Suppressor macrophage treated with lipopolysaccharide for 1 hour (primary cell): ENCODE results near the gene CHM.

ENCODE experiments used
- DNase-seq, 3 donors: peaks; one replicate each; pipeline ENCODE4 v3.0.0-alpha.2; 2020 to 2022

Gene CHM

DNA sequence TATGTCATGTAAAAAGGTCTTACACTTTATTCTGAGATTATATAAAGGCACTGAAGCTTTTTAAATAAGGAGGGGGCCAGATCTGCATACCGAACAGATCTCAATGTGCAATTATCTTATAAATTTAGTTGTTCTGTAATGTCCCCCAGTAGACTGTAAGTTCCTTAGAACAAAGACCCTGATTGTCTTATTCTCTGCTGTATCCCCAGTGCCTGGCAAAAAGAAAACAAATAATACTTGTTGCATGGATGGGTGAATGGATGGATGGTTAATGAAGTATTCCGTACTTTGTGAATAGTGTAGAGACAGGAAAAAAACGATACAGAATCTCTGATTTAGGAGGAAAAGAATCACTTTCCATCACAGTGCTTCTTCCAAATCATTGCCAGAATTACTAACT, 141.5 kb downstream of the CHM start:
- DNase-seq = no peak

DNA sequence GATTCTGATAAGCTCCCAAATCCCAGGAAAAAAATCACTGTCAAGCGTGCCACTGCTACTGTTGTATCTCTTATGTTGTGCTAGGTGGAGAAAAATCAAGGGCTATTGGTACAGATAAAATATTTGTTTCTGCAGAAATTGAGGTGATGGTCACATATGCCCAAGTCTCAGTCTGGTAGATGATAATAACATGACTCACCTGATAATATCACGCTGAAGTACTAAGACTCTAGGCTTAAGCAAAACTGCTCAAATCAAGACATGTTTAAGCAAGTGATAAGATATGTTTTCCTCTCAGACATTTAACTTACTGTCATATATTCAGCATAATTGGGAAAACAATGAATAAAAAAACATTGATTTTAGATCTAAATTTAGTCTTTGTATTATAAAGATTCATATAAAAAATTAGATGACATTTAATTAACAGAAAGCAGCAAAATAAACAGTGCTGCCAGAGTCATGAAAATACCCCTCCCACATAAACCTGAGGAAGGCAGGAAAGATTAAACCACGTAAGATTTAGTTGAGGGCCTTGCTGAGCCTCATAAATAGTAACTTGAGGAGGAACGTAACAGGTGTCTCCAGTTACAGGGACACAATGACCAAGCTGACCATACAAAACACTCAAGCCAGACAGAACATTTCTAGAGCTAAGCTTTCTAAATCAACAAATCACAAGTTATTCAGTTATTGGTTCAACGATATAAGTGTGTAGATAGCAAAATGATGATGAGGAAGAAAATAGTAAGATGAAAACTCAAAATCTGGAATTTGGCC, 143.5 kb downstream of the CHM start:
- DNase-seq = no peak

GRCh38 chrX:85897362-85898126, 149.8 kb downstream of the CHM start:
- DNase-seq = no peak

DNA sequence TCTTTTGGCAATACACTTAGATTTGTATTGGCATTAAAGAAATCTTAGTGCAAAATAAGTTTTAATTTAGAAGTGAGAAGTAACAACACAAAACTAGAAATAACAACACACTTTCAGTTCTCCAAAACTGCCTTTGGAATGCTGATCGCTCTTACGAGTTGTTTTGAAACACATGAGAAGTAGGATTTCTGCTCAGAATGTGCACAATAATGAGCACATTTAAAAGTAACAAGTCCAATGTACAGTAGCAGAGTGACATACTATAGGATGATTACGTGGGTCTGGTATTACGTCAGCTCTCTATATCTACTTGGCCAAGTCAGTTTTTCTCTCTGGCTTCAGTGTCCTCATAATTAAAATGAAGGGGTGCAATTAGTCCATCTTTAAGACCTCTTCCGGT, 164.8 kb downstream of the CHM start:
- DNase-seq = peak; percentile 18 to 50 (median 47)

DNA sequence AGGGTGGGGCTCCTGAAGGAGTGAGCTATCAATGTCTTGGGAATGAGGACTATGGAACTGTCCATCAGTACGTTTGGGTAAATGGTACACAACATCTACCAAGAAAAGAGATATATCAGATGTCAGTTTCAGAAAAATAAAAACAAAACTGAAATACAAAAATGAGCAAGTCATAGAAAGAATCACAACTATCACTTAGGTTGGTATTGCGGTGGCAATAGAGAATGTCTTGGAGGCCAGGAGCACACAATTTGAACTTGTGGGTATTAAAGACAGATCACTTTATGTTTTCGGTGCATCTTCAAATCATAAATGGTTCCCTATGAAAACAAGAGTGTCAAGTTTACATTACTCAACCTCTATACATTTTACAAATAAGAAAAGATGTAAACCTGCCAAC, 176.8 kb downstream of the CHM start:
- no peak for DNase-seq

DNA sequence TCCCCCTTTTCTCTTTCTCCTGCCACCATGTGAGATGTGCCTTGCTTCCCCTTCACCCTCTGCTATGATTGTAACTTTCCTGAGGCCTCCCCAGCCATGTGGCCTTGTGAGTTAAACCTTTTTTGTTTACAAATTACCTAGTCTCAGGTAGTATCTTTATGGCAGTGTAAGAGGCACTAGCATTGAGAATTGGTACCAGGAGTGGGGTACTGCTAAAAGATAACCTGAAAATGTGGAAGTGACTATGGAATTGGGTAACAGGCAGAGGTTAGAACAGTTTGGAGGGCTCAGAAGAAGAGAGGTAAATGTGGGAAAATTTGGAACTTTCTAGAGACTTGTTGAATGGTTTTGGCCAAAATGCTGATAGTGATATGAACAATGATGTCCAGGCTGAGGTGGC, 182.0 kb downstream of the CHM start:
- DNase-seq = no peak

- DNase-seq = no peak
Measured at GRCh38 chrX:85859426-85859825, 187.9 kb downstream of the CHM start.

DNA sequence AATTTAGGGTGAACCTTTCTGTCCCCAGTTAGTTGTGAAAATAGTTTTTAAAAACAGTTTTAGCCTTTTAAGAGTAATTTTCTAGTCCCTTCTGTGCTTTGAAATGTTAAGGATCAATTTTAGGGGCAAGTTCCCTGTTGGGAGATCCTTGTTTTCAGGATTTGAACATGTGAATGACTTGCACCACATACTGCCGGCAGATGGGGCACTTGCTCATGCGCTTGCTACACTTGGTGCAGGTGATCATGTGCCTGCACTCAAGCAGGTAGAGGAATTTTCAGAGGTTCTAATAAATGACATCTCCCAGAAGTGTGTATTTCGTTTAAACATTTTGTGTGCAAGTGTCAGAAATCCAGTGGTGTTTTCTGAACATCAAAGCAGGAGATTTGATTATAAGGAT, 195.9 kb downstream of the CHM start:
- DNase-seq = peak in 2 of 3 donors; percentile 3 to 5

DNA sequence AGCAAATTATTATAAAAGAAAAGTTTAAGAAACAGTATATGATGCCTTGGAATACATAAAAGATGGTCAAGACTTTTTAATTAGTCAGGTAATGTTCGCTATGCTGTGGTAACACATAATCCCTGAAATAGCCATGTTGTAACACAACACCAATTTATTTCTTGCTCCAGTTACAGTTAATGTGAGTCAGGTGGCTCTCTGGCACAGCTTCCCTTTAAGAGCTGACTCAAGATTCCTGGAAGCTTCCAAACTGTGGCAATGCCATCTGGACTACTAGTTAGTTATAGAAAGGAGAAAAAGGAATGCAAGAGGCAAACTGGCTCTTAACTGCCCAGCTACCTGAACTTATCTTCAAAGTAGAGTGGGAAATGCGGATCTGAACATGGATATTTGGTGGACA, 210.5 kb downstream of the CHM start:
- DNase-seq = no peak

DNA sequence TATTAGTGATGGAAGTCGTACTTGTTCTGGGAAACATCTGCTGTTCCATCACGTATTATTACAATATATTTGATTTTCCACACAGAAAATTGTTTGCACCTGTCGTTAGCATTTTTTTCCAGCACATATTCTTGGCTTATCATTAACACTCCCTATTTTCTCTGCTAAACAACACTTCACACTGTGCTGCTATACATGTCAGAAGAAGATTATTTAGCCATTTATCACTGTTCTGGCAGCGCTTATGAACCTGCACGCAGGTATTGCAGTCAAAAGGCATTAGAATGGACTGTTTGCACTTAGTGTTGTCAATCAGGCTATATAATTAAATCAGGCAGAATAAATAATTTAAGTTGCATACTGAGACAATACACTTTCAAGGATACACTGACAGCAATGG, 218.6 kb downstream of the CHM start:
- DNase-seq = no peak

DNA sequence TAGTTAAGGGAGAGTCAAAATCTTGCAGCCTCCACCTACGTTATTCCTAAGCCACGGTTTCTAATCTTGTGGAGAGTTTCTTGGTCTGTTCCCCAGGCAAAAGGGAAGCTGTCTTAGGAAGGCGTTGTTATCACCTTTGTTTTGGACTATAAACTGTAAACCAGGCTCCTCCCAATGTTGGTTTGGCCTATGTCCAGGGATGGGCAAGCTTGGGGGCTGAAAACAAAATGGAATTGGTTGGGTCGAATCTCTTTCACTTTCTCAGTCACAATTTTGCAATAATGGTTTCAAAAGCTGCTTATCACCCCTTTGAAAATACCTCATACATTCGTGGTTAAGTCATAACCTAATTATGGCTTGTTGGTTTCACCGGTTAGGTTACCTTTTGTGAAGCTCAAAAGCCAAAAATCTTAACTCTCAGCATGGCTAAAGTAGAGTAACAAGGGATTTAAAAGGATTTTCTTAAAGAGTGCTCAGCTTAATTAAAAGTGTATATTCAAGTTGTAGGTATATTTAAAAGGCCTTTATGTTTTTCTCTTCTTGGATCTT, 232.1 kb downstream of the CHM start:
- no peak for DNase-seq
